GM21717 (cell line): ENCODE data around the gene TMTC2.

Source experiments
- ATAC-seq: cut with Tn5 transposase; IDR thresholded peaks from one replicate; pipeline ENCODE4 v1.9.1; 2021; ENCODE audit warnings: mild to moderate bottlenecking, moderate library complexity; ENCODE audit not compliant: unreplicated experiment

Gene TMTC2

GRCh38 chr12:82996168-82996812 is 309.6 kb downstream of the TMTC2 start:
- ATAC-seq: no peak

- no peak for ATAC-seq
These were observed 311.8 kb downstream of the TMTC2 start for GRCh38 chr12:82998509-82998908.

- ATAC-seq: no peak
These were observed 316.3 kb downstream of the TMTC2 start for GRCh38 chr12:83003026-83003425.

GRCh38 chr12:83005534-83006197 is 319.0 kb downstream of the TMTC2 start:
- no peak for ATAC-seq

- no peak for ATAC-seq
These were observed 322.0 kb downstream of the TMTC2 start for GRCh38 chr12:83008703-83009102.

GRCh38 chr12:83010169-83010804 is 323.6 kb downstream of the TMTC2 start:
- ATAC-seq: no peak

- no peak for ATAC-seq
These were observed 328.9 kb downstream of the TMTC2 start for GRCh38 chr12:83015390-83016217.

- ATAC-seq: no peak
These were observed 329.6 kb downstream of the TMTC2 start for GRCh38 chr12:83016218-83016835.

- no peak for ATAC-seq
These were observed 330.3 kb downstream of the TMTC2 start for GRCh38 chr12:83016991-83017390.

GRCh38 chr12:83018088-83018487 is 331.4 kb downstream of the TMTC2 start:
- no peak for ATAC-seq

- no peak for ATAC-seq
These were observed 340.5 kb downstream of the TMTC2 start for GRCh38 chr12:83027021-83027723.

- no peak for ATAC-seq
These were observed 344.5 kb downstream of the TMTC2 start for GRCh38 chr12:83031196-83031595.

- ATAC-seq: no peak
These were observed 350.1 kb downstream of the TMTC2 start for GRCh38 chr12:83036847-83037246.

- ATAC-seq: no peak
These were observed 352.7 kb downstream of the TMTC2 start for GRCh38 chr12:83039413-83039812.

GRCh38 chr12:83040339-83040738 is 353.6 kb downstream of the TMTC2 start:
- no peak for ATAC-seq

GRCh38 chr12:83040991-83041390 is 354.3 kb downstream of the TMTC2 start:
- ATAC-seq: no peak

GRCh38 chr12:83042441-83043200 is 355.9 kb downstream of the TMTC2 start:
- no peak for ATAC-seq

GRCh38 chr12:83044736-83045135 is 358.0 kb downstream of the TMTC2 start:
- no peak for ATAC-seq

- no peak for ATAC-seq
These were observed 359.3 kb downstream of the TMTC2 start for GRCh38 chr12:83046019-83046418.

- no peak for ATAC-seq
These were observed 362.6 kb downstream of the TMTC2 start for GRCh38 chr12:83049306-83049705.
